Activated CD8-positive, alpha-beta memory T cell treated with anti-CD3 and anti-CD28 coated beads for 48 hours (primary cell): ENCODE data around the gene DPYSL4.

Experiments
- DNase-seq, 3 experiments: peaks; one replicate each; pipeline ENCODE4 v3.0.0-alpha.2; 2020; ENCODE audit warnings: low read depth in 2 of 3, low spot score in 2 of 3

Gene DPYSL4

GRCh38 chr10:132186488-132187429, at the start of gene DPYSL4:
Gene DPYSL4 (plus strand): TSS chr10:132186948. CDS start chr10:132187064, 116 bp downstream.
- DNase-seq, result no peak

GRCh38 chr10:132137111-132138072, 49.4 kb upstream of the DPYSL4 start:
- DNase-seq, result no peak

- DNase-seq, result no peak
These were observed 48.6 kb upstream of the DPYSL4 start for GRCh38 chr10:132138133-132138532.

- DNase-seq, result no peak
These were observed 48.2 kb upstream of the DPYSL4 start for GRCh38 chr10:132138596-132138995.

GRCh38 chr10:132139526-132139925, 47.2 kb upstream of the DPYSL4 start:
- no peak for DNase-seq

GRCh38 chr10:132140167-132140925, 46.4 kb upstream of the DPYSL4 start:
- DNase-seq, result no peak

- no peak for DNase-seq
These were observed 45.7 kb upstream of the DPYSL4 start for GRCh38 chr10:132141076-132141475.

GRCh38 chr10:132141526-132142395, 45.0 kb upstream of the DPYSL4 start:
- no peak for DNase-seq

GRCh38 chr10:132142396-132143161, 44.2 kb upstream of the DPYSL4 start:
- DNase-seq, result peak in 1 of 3 experiments; percentile 40

GRCh38 chr10:132143162-132143561, 43.6 kb upstream of the DPYSL4 start:
- DNase-seq, result no peak

GRCh38 chr10:132144086-132144485, 42.7 kb upstream of the DPYSL4 start:
- DNase-seq, result no peak

- DNase-seq, result no peak
These were observed 41.7 kb upstream of the DPYSL4 start for GRCh38 chr10:132145002-132145401.

GRCh38 chr10:132145521-132146185, 41.1 kb upstream of the DPYSL4 start:
- DNase-seq, result no peak

GRCh38 chr10:132146271-132146671, 40.5 kb upstream of the DPYSL4 start:
- DNase-seq, result no peak

GRCh38 chr10:132146941-132147915, 39.5 kb upstream of the DPYSL4 start:
- DNase-seq, result no peak

- DNase-seq, result no peak
These were observed 38.2 kb upstream of the DPYSL4 start for GRCh38 chr10:132148261-132149251.
